IMR-90 (cell line): Measurements from ENCODE around the gene PTPRU.

ENCODE experiments used
- CHD1 ChIP-seq: IDR thresholded peaks from 2 replicates; pipeline ENCODE4 v1.6.1; 2012; ENCODE audit warnings: low read depth, low read length, improper control_type of control experiment
- CTCF ChIP-seq: conservative IDR thresholded peaks from 2 replicates; pipeline ENCODE4 v1.5.1; 2012; ENCODE audit warnings: mild to moderate bottlenecking, low read depth, low read length, improper control_type of control experiment
- ELK1 ChIP-seq: fragments of 150-350 bp; IDR thresholded peaks from 2 replicates; pipeline ENCODE4 v1.6.1; 2016; ENCODE audit warnings: low read depth, mild to moderate bottlenecking, low read length, moderate library complexity, borderline replicate concordance
- POLR2A ChIP-seq: IDR thresholded peaks from 2 replicates; pipeline ENCODE4 v1.6.1; 2012; ENCODE audit warnings: mild to moderate bottlenecking, low read depth, low read length
- RAD21 ChIP-seq: IDR thresholded peaks from 2 replicates; pipeline ENCODE4 v1.6.1; 2012; ENCODE audit warnings: low read length, improper control_type of control experiment
- RCOR1 ChIP-seq: IDR thresholded peaks from 2 replicates; pipeline ENCODE4 v1.6.1; 2012; ENCODE audit warnings: mild to moderate bottlenecking, low read length, improper control_type of control experiment; ENCODE audit not compliant: insufficient replicate concordance

- no peak for TF ChIP-seq CTCF
- TF ChIP-seq CHD1: no peak
- no peak for TF ChIP-seq POLR2A
- TF ChIP-seq RAD21: no peak
- no peak for TF ChIP-seq RCOR1
- TF ChIP-seq ELK1: no peak
Observed at GRCh38 chr1:29223521-29223920, 12.8 kb upstream of the PTPRU start.
